SW480 (cell line): ENCODE data around the gene ALG14.

Source experiments
- DNase-seq: peaks from one replicate; pipeline ENCODE4 v3.0.0-alpha.2; 2016; ENCODE audit warnings: low spot score

Gene ALG14

DNA sequence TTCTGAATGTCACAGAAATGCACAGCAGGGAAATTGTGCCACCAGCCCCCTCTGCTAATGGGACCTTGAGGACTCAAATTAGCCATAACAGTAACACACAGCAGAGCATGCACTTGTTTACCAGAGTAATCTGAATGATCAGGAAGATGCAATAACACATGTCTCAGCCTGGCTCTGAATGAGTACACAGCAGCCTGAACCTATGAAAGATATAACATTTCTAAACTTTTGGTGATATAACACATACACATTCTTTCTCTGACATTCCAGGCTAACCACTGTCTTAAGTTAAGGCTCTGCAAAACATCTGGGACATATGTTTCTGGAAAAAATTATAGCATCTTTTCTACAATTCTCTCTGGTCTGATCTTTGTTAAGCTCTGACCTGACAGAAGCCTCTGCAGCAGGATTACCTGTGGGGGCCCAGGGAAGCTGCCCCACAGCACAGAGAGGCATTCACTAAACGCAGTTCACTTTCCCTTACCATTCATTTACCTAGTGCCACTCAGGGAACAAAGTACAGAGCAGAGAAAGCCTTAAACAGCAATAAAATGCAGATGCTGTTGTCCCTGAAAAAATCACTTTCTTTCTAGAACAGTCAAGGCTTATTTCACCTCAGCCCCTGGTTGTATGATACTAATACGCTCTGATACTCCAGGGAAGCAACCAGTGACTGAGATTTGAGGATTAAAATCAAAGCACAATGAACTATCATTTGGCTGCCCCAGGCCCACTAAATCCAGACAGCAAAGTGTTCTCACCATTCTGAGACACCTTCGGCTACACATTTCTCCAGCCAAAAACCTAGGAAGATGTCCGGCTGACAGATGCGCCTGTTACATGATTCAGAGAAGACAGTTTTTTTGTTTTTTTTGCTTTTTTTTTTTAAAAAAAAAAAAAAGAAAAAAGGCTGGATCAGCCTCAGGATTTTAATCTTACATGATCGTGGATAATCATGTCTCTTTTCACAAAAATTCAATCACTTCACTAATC is 91.9 kb downstream of the ALG14 start:
- DNase-seq: no peak

DNA sequence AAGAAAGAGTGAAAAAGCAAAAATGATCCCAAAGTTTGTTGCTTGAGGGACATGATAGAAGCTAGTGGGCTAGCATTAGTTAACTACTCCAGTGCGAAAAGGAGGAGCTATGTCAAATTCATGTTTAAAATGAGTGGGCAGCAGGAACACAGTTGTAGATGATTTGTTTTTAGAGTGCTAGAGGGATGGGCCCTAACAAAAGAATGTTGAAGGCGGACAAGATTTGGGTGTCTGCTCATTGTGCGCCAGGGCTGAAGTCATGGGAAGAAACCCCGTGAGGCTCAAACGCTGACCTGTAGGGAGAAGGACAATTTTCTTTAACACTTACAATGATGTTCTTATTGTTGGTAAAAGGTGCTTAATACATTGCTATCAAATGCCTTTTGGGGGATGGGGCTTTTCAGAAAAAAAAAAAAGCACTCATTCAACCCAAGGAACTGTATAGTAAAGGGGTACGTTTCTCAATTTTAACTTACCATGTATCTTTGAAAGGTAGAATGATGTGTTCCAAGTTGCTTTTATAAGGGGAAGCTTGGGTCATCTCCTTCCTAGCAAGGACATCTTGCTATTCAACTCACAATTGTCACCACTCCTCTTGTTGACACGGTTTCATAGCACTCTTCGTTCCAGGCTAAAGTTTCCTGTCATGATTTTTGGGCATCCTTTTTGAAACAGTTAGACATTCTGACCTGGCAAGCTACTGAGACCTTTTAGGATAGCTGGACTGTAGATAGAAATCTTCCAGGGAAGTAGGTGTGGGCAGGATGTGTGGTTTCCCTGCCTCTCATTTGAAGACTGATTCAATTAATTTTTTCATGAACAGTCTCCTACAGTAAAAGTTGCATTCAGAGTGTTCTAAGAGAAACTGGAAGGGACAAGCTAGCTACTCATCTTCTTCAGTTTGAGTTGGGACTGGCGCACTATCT is 92.8 kb downstream of the ALG14 start:
- DNase-seq: no peak

DNA sequence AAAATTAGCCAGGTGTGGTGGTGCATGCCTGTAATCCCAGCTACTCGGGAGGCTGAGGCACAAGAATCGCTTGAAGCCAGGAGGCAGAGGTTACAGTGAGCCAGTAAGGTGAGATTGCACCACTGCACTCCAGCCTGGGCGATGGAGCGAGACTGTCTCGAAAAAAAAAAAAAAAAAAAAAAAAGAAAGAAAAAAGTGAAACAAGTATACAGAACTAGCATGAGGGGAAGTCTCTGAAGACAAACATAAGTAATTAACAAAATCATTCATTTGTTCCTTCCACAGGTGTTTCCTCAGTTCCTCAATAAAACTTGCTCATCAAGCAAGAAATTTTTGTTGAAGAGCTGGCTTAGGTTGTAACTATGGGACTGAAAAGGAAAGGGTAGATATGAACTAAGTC is 93.6 kb downstream of the ALG14 start:
- no peak for DNase-seq

DNA sequence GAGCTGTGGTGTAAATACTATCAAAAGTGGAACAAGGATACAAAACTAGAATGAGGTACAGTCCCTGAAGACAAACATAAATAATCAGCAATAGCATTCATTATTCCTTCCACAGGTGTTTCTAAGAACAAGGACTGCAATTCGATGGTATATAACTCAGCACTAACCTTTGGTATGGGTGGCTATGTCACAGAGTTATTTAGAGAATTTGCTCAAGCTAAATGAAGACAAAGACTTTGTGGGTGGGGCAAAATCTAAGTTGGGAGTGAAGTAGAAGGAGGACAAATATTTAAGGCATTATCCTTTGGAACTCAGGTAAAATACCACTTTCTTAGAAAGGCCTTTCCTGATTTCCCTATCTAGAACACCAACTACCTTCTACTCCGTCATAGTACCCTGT is 94.3 kb downstream of the ALG14 start:
- DNase-seq: no peak

DNA sequence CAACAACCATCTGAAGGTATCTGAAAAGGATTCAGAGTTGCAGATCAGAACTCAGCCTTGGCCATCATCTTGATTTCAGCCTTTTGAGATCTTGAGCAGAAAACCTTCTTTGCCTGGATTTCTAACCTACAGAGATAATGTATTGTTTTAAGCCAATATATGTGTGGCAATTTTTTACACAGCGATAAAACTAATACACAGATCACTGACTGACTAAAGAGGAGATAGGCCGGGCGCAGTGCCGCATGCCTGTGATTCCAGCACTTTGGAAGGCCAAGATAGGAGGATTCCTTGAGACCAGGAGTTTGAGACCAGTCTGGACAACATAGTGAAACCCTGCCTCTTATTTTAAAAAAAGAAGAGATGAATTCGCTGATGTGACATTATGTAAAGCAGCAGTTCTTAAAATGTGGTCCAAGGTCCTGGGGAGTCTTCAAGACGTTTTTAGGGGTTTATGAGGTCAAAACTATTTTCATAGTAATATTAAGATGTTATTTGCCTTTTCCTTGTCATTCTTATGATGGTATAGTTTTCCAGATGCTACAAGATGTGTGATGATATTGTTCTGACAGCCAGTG is 95.7 kb downstream of the ALG14 start:
- DNase-seq: no peak

DNA sequence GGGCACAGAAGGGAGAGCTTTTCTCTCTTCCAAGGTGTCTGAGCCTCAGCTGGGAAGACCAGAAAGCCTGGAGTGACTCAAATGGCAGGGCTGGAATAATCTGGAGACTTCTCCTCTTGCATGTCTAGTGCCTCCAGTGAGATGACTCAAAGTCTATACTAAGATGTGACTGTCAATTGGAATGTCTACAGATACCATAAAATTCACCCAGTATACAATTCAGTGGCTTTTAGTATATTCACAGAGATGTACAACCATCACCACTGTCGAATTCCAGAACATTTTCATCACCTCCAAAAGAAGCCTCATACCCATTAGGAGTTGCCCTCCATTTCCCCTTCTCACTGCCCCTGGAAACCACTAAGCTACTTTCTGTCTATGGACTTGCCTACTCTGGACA is 97.9 kb downstream of the ALG14 start:
- no peak for DNase-seq

DNA sequence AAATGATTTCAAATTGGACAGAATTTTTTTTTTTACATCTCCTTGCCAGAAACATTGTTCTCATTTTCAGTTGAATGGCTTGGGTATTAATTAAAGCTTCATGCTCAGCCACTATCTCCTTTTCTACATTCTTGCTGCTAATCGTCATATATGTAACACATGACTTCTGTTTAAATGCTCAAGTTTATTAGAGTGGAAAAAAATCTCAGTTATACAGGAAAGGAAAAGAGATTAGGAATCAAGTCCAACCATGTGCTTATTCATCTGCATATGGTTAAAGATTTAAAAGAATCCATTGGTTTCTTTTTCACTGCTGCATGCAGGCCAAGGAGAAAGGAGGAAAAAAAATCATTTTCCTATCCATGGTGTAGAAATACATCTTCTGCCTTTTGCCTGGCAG is 98.5 kb downstream of the ALG14 start:
- no peak for DNase-seq

DNA sequence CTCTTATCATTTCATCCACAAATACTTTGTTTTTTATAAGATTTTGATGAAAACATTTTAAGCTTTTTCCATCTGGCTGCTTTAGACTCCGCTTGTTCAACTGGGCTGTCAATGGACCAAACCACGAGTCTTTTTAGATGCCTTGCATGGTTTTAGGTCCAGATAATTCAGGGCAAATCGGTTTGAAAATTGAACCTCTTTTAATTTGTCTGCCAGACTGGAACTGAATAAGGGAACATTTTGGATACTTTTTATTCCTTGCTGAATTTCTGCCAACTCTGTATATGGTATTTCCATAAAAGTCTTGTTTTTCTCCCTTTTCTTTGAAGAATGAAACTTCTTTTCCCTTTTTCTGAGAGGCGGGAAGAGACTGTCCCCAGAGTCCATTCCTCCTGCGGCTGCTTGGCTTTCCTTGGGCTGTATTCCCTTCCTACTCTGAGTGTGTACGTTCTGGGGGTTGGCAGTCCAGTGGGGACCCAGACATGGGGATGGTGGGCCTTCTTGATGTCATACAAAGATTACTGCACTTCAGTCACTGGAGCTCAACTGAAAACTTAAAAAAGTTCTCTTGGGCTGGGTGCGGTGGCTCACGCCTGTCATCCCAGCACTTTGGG is 99.3 kb downstream of the ALG14 start:
- no peak for DNase-seq

DNA sequence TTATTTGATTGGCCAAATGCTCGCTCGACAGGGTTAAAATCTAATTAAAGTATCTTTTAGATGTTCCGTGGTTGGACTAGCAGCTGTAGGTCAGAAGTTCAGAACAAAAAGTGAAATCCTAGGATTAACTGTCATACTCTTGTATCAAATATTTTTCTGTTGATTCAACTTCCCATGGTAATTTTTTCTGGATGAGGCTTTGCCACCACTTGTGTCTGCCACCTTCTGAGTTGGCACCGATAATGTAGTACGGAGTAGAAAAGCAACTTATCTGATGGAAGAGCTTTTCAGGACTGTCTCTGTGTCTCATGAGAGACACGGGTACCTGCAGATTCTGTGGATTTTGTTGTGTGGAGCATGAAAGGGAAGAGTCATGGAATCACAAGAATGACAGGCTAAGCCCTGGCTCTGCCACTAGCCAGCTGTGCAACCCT is 101.2 kb downstream of the ALG14 start:
- DNase-seq: no peak

DNA sequence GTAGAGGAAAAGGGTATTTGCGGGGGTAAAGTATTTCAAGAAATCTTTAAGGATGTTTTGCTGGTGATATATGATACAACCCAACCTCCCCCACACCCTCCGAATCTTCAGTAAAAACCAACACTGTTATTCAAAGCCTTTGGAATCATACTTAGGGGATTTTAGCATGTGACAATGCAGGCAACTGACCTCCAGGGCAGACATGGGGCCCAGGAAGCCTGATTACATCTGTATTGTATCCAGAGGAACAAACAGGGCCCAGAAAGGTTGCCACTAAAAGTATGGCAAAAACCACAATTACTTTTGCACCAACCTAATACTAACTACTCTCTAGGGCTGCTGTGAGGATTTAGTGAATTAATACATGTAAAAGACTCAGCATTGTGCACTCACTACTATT is 102.0 kb downstream of the ALG14 start:
- DNase-seq: no peak

DNA sequence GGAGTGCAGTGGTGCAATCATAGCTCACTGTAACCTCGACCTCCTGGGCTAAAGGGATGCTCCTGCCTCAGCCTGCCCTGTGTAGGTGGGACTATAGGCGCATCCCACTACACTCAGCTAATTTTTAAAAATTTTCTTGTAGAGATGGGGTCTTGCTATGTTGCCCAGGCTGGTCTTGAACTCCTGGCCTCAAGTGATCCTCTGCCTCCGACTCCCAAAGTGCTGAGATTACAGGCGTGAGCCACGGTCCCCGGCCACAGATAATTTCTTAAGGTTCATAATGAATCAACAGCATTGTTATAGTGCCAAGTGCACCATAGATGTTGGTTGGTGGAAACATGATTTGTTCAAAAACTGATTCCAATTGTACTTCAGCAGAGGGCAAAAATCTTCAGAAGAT is 103.6 kb downstream of the ALG14 start:
- no peak for DNase-seq

DNA sequence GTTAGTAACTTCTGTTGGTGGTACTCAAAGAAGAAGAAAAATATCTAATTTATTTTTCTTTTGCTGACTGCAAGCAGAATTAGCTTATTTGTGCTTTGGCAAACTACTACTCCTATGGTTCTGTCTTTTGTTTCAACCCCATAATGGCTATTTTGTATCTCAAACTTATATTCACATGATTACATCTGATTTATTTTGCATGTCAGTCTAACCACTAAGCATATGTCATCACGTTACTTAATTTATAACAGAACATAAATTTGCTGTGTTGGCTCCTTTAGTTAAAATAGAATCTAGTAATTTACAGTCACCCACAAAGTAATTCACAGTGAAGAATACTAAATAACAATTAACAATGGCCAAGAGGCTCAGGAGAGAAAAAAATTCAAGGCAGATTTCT is 106.7 kb downstream of the ALG14 start:
- DNase-seq: no peak

DNA sequence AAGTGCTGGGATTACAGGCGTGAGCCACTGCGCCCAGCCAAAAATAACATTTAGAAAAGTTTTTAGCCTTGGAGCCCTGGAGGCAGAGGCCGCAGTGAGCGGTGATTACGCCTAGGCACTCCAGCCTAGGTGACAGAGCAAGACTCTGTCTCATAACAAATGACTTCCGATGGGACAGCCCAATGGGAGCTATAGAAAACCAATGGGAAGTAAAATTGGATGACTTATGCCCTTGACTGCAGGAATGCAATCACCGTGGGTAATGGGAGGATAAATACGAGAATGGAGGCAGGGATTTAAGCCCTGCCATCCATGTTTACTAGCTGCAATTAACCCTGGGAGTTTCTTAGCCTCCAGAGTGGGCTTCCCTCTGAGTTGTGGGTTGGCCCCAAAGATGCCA is 108.9 kb downstream of the ALG14 start:
- no peak for DNase-seq

DNA sequence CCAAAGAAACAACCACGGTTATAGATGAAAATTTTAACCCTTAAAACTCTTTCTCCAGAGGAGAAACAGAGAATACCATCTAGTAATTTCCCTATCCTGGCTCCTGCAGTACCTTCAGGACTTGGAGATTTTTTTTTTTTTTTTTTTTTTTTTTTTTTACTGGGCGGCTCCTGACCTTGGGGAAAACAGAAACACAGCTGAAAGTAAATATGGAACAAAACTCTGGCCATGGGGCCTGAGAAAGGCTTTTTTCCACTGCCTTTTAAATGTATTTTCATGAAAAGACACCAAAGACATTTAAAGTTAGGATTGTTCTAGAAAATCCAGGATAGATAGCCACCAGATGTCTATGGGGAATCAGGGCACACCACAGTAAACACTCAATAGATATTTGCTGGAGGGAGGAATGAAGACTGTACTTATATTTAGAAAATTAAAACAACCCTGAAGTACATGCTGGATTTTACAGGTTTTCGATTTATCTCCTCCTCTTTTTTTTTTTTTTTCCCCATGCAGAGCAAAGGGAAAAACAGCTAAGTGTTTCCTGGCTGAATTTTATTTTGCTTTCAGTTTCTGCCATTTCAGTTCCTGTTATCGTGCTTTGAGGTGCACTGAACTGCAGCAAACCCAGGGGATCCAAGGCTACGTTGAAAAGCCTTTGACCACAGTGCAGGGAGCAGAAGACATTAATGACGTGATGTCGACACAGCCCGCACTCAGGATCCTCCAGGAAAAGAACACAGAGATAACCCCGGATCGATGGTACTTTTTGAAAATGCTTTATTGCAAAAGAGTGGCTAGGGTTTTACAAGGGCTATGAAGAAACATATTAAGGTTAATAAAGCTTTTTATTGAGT is 110.1 kb downstream of the ALG14 start:
- peak; percentile 29 for DNase-seq

DNA sequence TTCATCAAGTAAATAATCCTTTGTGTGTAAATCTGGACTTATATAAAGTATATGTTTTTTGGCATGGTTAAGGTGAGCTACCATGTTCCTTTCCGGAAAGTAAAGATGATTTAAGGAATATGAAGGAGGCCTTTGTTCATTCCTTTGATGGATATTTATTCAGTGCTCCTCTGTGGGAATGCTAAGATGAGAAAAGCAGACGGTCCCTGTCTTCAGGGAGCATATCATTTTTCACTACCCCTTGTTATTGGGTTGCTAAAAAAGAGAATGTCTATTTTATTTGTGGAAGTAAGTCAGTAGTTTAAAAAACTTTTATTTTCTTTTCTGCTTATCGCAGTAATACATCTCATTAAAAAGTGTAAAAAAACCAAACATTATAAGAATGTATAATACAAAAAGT is 110.8 kb downstream of the ALG14 start:
- DNase-seq: no peak

DNA sequence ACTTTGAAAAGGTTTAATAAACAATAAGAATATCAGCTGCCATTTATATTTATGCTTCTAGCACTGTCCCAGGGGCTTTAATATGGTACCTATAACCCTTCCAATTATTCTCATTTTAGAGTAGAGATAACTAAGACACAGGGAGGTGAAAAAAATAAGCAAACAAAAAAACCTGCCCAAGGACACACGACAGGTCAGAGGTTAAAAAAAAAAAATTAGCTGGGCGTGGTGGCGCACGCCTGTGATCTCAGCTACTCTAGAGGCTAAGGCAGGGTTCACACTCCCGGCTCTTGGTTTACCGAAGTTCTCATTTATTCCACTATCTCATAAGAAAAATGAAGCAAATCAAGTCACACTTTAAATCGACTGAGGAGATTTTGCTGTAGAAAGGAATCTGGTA is 111.2 kb downstream of the ALG14 start:
- no peak for DNase-seq

DNA sequence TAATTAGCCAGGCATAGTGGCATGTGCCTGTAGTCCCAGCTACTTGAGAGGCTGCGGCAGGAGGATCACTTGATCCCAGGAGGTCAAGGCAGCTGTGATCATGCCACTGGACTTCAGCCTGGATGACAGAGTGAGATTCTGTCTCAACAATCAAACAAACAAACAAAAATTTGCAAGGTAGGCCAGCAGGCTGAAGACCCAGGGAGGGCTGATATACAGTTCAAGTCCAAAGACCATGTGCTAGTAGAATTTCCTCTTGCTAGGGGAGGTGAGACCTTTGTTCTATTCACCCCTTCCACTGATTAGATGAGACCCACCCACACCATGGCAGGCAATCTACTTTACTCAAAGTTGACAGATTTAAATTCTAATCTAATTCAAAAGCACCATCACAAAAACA is 114.7 kb downstream of the ALG14 start:
- DNase-seq: no peak

DNA sequence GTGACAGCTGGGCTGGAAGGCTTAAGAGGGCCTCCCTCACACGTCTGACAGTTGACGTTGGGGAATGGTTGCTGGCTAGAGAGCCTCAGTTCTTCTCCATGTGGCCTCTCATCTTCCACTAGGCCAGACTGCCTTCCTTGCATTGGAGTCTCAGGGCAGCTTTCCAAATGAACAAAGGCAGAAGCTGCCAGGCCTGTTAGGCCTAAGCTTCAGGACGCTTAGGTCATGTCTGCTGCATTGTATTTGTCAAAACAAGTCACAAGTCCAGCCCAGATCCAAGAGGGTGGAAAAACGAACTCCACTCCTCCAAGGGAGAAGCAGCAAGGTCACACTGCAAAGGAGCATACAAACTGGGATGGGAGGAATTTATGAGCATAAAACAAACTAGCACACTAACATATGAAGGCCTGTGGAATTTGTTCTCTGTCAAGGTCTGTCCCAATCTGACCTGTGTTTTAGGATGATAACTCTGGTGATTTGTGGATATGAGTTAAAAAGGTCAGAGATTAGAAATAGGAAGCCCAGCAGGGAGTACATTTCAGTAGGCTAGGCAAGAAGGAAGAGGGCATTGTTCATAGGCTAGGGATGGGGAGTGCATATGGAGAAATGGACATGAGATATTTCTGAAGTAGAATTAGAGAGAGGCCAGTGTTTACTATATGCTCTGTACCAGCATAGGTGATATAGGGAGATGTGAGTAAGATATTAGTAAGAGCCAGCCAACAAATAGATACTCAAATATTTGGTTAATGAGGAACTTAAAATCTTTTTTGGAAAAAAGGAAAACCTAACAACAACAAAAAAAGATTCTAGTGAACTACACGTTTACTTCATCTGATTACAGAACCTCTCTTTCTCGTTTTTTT is 116.8 kb downstream of the ALG14 start:
- DNase-seq: no peak

DNA sequence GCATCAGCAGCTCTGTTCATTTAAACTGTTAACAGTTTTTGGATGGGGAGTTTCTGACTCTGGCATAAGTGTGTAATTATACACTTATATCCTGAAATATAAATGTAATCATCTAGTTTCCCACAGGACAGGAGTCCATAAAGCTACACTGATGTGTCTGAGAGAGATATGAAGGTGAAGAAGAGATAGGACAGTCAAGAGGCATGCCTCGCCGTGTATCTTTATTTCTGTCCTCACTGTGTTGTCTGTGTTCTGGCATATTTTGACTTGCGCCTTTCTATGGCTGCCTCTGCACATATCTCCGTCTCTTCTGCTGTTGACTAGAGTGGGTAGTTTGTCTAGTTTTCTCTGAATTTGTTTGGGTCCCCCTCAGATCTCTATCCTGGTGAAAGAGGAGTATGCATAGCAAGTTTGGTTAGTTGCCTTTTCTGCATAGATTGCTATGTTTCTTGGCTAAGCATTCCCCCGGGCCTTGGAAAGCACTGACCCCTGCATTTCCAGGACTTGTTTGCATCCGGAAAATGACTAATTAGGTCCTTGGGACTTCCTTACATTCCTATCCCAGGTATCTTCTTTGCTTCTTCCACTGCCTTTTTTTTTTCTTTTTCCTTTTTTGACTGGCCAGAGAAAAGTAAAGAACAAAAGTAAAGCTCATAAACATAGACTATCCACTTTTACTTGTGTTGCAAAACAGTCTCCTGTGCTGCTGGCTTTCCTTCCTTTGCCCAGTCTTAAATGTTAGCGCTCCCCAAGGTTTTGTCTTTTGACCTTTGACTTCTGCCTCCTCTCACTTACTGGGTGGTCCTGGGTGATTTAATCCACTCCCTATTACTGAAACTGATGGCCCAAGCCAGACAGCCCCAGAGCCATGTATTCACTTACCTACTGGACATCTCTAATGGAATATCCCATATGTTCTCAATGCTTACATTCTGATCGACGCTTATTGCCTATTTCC is 118.2 kb downstream of the ALG14 start:
- no peak for DNase-seq
